Aorta (tissue), 5 donors: Measurements from ENCODE around the gene XCL2. TPM values are rescaled to one million over a fixed set of nuclear protein-coding genes. Genes with fewer than 3 reads are reported as not detected.

Experiments
- ATAC-seq: fragments of 200-7000 bp; cut with Tn5 transposase; one replicate; pipeline ENCODE4 v1.9.1; 2022; ENCODE audit warnings: moderate library complexity; ENCODE audit not compliant: low FRiP score
- DNase-seq, 2 donors: peaks; one replicate each; pipeline ENCODE4 v3.0.0-alpha.2; 2020
- H3K27ac ChIP-seq, 2 donors: one replicate each; pipeline ENCODE4 v1.5.1; 2013; ENCODE audit warnings: low read length in 2 of 2, mild to moderate bottlenecking in 2 of 2, moderate library complexity in 2 of 2, control low read depth in 1 of 2, inconsistent platforms in 1 of 2, low read depth in 1 of 2
- H3K27me3 ChIP-seq, 2 donors: one replicate each; pipeline ENCODE4 v1.6.1; 2013; ENCODE audit warnings: control low read depth in 1 of 2, low read length in 1 of 2, mild to moderate bottlenecking in 1 of 2, moderate library complexity in 1 of 2; ENCODE audit not compliant: insufficient read depth in 2 of 2, control insufficient read depth in 1 of 2
- H3K36me3 ChIP-seq, 2 donors: one replicate each; pipeline ENCODE4 v1.6.1; 2013; ENCODE audit warnings: control low read depth in 1 of 2, low read length in 1 of 2, mild to moderate bottlenecking in 1 of 2; ENCODE audit not compliant: insufficient read depth in 2 of 2, control insufficient read depth in 1 of 2
- H3K4me1 ChIP-seq, 2 donors: one replicate each; pipeline ENCODE4 v1.6.1; 2013; ENCODE audit warnings: low read length in 2 of 2, control low read depth in 1 of 2, mild to moderate bottlenecking in 1 of 2, moderate library complexity in 1 of 2; ENCODE audit not compliant: insufficient read depth in 2 of 2, control insufficient read depth in 1 of 2
- H3K4me3 ChIP-seq, 2 donors: one replicate each; pipeline ENCODE4 v1.5.1; 2013; ENCODE audit warnings: low read length in 2 of 2, control low read depth in 1 of 2, mild to moderate bottlenecking in 1 of 2
- H3K9me3 ChIP-seq: one replicate; pipeline ENCODE4 v1.6.1; 2013; ENCODE audit warnings: mild to moderate bottlenecking, low read length; ENCODE audit not compliant: control insufficient read depth
- WGBS, 2 donors: extraction: QIAGEN DNeasy Blood & Tissue Kit; methylation state at CpG; one replicate each; pipeline ENCODE4 v1.1.7; 2013; 5-methylcytosine and 5-hydroxymethylcytosine counted together
- intact Hi-C, 2 donors: fragments of 100-400 bp; cut with DNase I; formaldehyde crosslinking; loops; one replicate each; pipeline versions ENCODE4 v1.14.2 to v1.15.0; 2022
- polyA plus RNA-seq, 2 donors: library from polyadenylated mRNA; stranded (reverse); fragments of 200-250 nt; gene quantifications; one replicate each; pipeline ENCODE4 v1.2.3, GENCODE V29; 2013
- total RNA-seq, 2 donors: library from RNA; stranded (reverse); fragmentation: NEBNext Ultra II Directional; extraction: Animal tissue kit (Norgen Biotek cat#: 25700); gene quantifications; one replicate each; pipeline ENCODE4 v1.2.1, GENCODE V29; 2021
- donor health status: healthy with polysubstance abuse.
- donor health status: Bipolar disorder and iron deficiency.
- donor health status: DM: no; HTN: no; CAD: no.
- donor health status: DM: no; HTN: no; CAD: no.
- donor health status: DM: yes; HTN: yes; CAD: no.

XCL2 gene
- total and polyA plus RNA-seq, 4 donors: 1.1 TPM; not detected in 3

GRCh38 chr1:168568346-168568745 lies 24.5 kb upstream of the XCL2 start:
- no peaks in the 10 kb centered on the region for H3K4me1 ChIP-seq
- no peaks in the 10 kb centered on the region for H3K36me3 ChIP-seq
- ATAC-seq (no peak), DNase-seq (no peak)
- 46 to 57% methylated on average over 1 of the region's 1 CpG for WGBS, 2 donors
- no peaks in the 10 kb centered on the region for H3K27me3 ChIP-seq
- intact Hi-C loops: no loop called here
- no peak overlapping the region for H3K4me3 ChIP-seq
- no peaks in the 10 kb centered on the region for H3K9me3 ChIP-seq
- no peak overlapping the region for H3K27ac ChIP-seq

GRCh38 chr1:168567568-168567967 lies 23.8 kb upstream of the XCL2 start:
- ATAC-seq: no peak
- H3K36me3 ChIP-seq: no peaks in the 10 kb centered on the region
- H3K9me3 ChIP-seq: no peaks in the 10 kb centered on the region
- no peak overlapping the region for H3K4me3 ChIP-seq
- H3K27me3 ChIP-seq: no peaks in the 10 kb centered on the region
- 94 to 96% methylated on average over 3 of the region's 3 CpGs for WGBS, 2 donors
- no peak for DNase-seq
- H3K4me1 ChIP-seq: no peaks in the 10 kb centered on the region
- H3K27ac ChIP-seq: no peak overlapping the region
- intact Hi-C loops: no loop called here

DNA sequence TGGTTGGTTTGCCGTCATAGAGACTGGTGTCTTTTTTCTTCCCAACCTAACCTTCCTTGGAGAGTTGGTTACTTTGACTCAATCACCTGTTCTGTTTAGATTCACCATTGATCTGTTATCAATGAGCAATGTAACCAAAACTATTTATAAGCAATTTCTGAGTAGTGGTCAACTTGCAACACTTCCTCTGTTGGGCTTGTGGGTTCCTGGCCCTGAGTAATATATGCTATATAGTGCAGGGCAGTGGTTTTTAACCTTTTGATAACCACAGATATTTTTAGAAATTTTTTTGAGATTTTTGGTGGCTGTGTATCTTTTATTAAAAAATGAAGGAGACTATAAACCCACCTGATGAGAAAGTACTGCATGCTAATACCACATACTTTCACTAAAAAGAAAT lies 23.2 kb upstream of the XCL2 start:
- Histone ChIP-seq H3K4me3 (no peak overlapping the region), H3K27me3 (no peaks in the 10 kb centered on the region), H3K27ac (no peak overlapping the region), H3K4me1 (no peaks in the 10 kb centered on the region), H3K36me3 (no peaks in the 10 kb centered on the region), H3K9me3 (no peaks in the 10 kb centered on the region)
- intact Hi-C loops: no loop called here
- DNase-seq (no peak), ATAC-seq (no peak)
- 41 to 69% methylated on average over 1 of the region's 1 CpG for WGBS, 2 donors

GRCh38 chr1:168565825-168566224 lies 22.0 kb upstream of the XCL2 start:
- no peaks in the 10 kb centered on the region for H3K36me3 ChIP-seq
- H3K4me1 ChIP-seq: no peaks in the 10 kb centered on the region
- no peaks in the 10 kb centered on the region for H3K9me3 ChIP-seq
- no peak overlapping the region for H3K27ac ChIP-seq
- DNase-seq (no peak), ATAC-seq (no peak)
- H3K4me3 ChIP-seq: no peak overlapping the region
- intact Hi-C loops: no loop called here
- WGBS, 2 donors: 26 to 27% methylated on average over 4 of the region's 4 CpGs
- no peaks in the 10 kb centered on the region for H3K27me3 ChIP-seq

DNA sequence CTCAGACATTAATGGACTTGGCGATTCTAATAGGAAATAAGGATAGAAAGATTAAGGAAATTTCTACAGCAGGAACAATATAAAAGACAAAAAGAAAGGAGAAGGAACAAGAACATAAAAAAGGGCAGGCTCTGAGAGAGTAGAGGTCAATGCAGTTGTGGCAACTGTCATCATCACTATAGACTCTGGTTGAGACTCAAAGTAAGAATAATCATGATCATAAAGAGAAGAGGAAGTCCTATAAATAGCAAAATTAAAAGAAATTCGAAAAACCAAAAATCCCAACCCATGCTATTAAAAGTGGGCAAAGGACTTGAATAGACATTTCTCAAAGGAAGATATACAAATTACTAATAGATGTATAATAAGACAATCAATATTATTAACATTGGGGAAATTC lies 18.2 kb upstream of the XCL2 start:
- H3K27me3 ChIP-seq: no peaks in the 10 kb centered on the region
- H3K4me3 ChIP-seq: no peak overlapping the region
- no peaks in the 10 kb centered on the region for H3K4me1 ChIP-seq
- DNase-seq (no peak), ATAC-seq (no peak)
- H3K27ac ChIP-seq: no peak overlapping the region
- intact Hi-C loops: no loop called here
- 79 to 87% methylated on average over 2 of the region's 2 CpGs for WGBS, 2 donors
- no peaks in the 10 kb centered on the region for H3K36me3 ChIP-seq
- no peaks in the 10 kb centered on the region for H3K9me3 ChIP-seq

GRCh38 chr1:168560370-168560769 lies 16.6 kb upstream of the XCL2 start:
- DNase-seq (no peak), ATAC-seq (no peak)
- intact Hi-C loops: no loop called here
- no peaks in the 10 kb centered on the region for H3K27me3 ChIP-seq
- no peaks in the 10 kb centered on the region for H3K4me1 ChIP-seq
- no peak overlapping the region for H3K4me3 ChIP-seq
- H3K9me3 ChIP-seq: no peaks in the 10 kb centered on the region
- H3K27ac ChIP-seq: no peak overlapping the region
- no peaks in the 10 kb centered on the region for H3K36me3 ChIP-seq

DNA sequence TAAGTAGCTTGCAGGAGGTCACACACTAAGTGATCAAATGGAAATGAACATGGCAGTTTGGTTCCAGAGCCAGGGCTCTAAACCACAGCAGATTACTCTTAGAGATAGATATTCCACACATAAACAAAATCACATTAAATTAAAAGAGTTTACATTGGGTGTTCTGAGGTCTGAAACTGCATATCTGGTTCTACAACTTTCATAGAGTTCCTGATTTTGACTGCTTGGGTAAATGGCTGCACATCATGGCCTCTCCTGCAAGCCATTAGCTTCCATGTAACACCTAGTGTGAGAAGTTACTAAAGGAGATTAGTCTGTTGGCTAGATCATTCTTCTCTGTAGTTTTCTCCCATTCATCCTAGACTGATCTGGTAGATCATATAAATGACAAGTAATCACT lies 12.8 kb upstream of the XCL2 start:
- Histone ChIP-seq H3K9me3 (no peaks in the 10 kb centered on the region), H3K4me1 (no peaks in the 10 kb centered on the region), H3K27me3 (no peaks in the 10 kb centered on the region), H3K4me3 (no peak overlapping the region), H3K27ac (no peak overlapping the region), H3K36me3 (no peaks in the 10 kb centered on the region)
- intact Hi-C loops: no loop called here
- no peak for ATAC-seq
- DNase-seq: no peak

DNA sequence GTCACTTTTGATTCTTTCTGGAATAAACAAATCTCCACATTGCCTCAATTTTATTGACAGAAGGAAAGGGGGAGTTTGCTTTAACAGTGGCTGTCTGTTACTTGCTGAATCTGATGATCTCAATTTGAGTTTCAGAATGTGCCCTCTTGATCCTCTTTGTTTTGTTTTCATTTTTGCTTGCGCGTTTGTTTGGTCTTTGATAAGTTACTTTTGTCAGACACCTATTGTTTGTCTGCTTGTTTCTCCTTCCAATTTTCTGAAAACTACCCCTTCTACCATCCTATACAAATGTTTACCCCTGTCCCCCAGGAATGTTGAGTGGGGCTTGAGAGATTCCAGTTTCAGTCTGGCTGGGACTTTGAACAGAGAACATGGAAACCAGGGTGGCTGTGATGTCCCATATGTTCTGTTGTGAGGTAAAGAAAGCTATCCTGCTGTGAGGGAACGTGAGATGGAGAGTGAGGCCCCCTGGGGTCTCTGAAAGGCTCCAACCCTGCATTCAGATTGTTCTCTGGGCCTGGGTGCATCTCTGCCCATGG lies 11.8 kb upstream of the XCL2 start:
- DNase-seq: no peak
- H3K27ac ChIP-seq: no peak overlapping the region
- H3K4me1 ChIP-seq: no peaks in the 10 kb centered on the region
- H3K36me3 ChIP-seq: no peaks in the 10 kb centered on the region
- intact Hi-C loops: no loop called here
- no peaks in the 10 kb centered on the region for H3K27me3 ChIP-seq
- ATAC-seq: no peak
- WGBS, 2 donors: 78 to 80% methylated on average over 3 of the region's 3 CpGs
- H3K9me3 ChIP-seq: no peaks in the 10 kb centered on the region
- H3K4me3 ChIP-seq: no peak overlapping the region

- Histone ChIP-seq H3K27ac (no peak overlapping the region), H3K4me1 (no peaks in the 10 kb centered on the region), H3K36me3 (no peaks in the 10 kb centered on the region), H3K4me3 (no peak overlapping the region), H3K27me3 (no peaks in the 10 kb centered on the region), H3K9me3 (no peaks in the 10 kb centered on the region)
- 80 to 87% methylated on average over 5 of the region's 5 CpGs for WGBS, 2 donors
- DNase-seq (no peak), ATAC-seq (no peak)
- intact Hi-C loops: no loop called here
Measured at GRCh38 chr1:168554603-168555483, 11.0 kb upstream of the XCL2 start.
